Ishikawa (cell line): ENCODE measurements around the gene RBFOX1.

Experiments
- CEBPB ChIP-seq: IDR thresholded peaks from 2 replicates; pipeline ENCODE4 v1.6.1; 2012
- CREB1 ChIP-seq: IDR thresholded peaks from 2 replicates; pipeline ENCODE4 v1.6.1; 2012; ENCODE audit warnings: low read depth
- EGR1 ChIP-seq: IDR thresholded peaks from 2 replicates; pipeline ENCODE4 v1.6.1; 2012
- EP300 ChIP-seq: IDR thresholded peaks from 2 replicates; pipeline ENCODE4 v1.6.1; 2012; ENCODE audit warnings: borderline replicate concordance
- FOXM1 ChIP-seq: IDR thresholded peaks from 2 replicates; pipeline ENCODE4 v1.6.1; 2012; ENCODE audit warnings: low read depth, borderline replicate concordance
- NFIC ChIP-seq: IDR thresholded peaks from 2 replicates; pipeline ENCODE4 v1.6.1; 2012
- RAD21 ChIP-seq: IDR thresholded peaks from 2 replicates; pipeline ENCODE4 v1.6.1; 2012; ENCODE audit warnings: low read depth
- TAF1 ChIP-seq: IDR thresholded peaks from 2 replicates; pipeline ENCODE4 v1.6.1; 2012; ENCODE audit warnings: low read depth, mild to moderate bottlenecking
- TCF12 ChIP-seq: IDR thresholded peaks from 2 replicates; pipeline ENCODE4 v1.6.1; 2012; ENCODE audit warnings: low read depth
- YY1 ChIP-seq: IDR thresholded peaks from 2 replicates; pipeline ENCODE4 v1.6.1; 2012; ENCODE audit warnings: low read depth
- ZBTB7A ChIP-seq: IDR thresholded peaks from 2 replicates; pipeline ENCODE4 v1.6.1; 2012; ENCODE audit warnings: low read depth
- TF ChIP-seq, protein P1 (sequence below): IDR thresholded peaks from 2 replicates; pipeline ENCODE4 v1.6.1; 2012; ENCODE audit warnings: low read depth, mild to moderate bottlenecking
- TF ChIP-seq, protein P2 (sequence below): IDR thresholded peaks from 2 replicates; pipeline ENCODE4 v1.6.1; 2012

- TF ChIP-seq EP300 (no peak), FOXM1 (no peak), CEBPB (no peak), RAD21 (no peak), EGR1 (no peak), TCF12 (no peak), CREB1 (no peak), TAF1 (no peak), NFIC (no peak), ZBTB7A (no peak), YY1 (no peak)
- TF ChIP-seq, protein P1, sequence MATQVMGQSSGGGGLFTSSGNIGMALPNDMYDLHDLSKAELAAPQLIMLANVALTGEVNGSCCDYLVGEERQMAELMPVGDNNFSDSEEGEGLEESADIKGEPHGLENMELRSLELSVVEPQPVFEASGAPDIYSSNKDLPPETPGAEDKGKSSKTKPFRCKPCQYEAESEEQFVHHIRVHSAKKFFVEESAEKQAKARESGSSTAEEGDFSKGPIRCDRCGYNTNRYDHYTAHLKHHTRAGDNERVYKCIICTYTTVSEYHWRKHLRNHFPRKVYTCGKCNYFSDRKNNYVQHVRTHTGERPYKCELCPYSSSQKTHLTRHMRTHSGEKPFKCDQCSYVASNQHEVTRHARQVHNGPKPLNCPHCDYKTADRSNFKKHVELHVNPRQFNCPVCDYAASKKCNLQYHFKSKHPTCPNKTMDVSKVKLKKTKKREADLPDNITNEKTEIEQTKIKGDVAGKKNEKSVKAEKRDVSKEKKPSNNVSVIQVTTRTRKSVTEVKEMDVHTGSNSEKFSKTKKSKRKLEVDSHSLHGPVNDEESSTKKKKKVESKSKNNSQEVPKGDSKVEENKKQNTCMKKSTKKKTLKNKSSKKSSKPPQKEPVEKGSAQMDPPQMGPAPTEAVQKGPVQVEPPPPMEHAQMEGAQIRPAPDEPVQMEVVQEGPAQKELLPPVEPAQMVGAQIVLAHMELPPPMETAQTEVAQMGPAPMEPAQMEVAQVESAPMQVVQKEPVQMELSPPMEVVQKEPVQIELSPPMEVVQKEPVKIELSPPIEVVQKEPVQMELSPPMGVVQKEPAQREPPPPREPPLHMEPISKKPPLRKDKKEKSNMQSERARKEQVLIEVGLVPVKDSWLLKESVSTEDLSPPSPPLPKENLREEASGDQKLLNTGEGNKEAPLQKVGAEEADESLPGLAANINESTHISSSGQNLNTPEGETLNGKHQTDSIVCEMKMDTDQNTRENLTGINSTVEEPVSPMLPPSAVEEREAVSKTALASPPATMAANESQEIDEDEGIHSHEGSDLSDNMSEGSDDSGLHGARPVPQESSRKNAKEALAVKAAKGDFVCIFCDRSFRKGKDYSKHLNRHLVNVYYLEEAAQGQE, result no peak
- TF ChIP-seq, protein P2, sequence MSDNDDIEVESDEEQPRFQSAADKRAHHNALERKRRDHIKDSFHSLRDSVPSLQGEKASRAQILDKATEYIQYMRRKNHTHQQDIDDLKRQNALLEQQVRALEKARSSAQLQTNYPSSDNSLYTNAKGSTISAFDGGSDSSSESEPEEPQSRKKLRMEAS, result no peak
Observed at GRCh38 chr16:7534749-7535148, 202.1 kb downstream of the RBFOX1 start.
